A549 treated with AZD2906 at 1 μM for 4 hours (cell line): ENCODE measurements around the gene TNFAIP2. TPM values are rescaled to one million over a fixed set of nuclear protein-coding genes. Genes with fewer than 3 reads are reported as not detected.

Experiments used
- total RNA-seq: library from RNA; stranded (reverse); fragments of 200-300 nt; extraction: Qiagen RNA extraction; gene quantifications from 5 replicates; pipeline ENCODE4 v1.2.3, GENCODE V29; 2022

The TNFAIP2 gene, protein sequence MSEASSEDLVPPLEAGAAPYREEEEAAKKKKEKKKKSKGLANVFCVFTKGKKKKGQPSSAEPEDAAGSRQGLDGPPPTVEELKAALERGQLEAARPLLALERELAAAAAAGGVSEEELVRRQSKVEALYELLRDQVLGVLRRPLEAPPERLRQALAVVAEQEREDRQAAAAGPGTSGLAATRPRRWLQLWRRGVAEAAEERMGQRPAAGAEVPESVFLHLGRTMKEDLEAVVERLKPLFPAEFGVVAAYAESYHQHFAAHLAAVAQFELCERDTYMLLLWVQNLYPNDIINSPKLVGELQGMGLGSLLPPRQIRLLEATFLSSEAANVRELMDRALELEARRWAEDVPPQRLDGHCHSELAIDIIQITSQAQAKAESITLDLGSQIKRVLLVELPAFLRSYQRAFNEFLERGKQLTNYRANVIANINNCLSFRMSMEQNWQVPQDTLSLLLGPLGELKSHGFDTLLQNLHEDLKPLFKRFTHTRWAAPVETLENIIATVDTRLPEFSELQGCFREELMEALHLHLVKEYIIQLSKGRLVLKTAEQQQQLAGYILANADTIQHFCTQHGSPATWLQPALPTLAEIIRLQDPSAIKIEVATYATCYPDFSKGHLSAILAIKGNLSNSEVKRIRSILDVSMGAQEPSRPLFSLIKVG
- 249 to 283 TPM (median 275 TPM) in 5 replicates for total RNA-seq

DNA sequence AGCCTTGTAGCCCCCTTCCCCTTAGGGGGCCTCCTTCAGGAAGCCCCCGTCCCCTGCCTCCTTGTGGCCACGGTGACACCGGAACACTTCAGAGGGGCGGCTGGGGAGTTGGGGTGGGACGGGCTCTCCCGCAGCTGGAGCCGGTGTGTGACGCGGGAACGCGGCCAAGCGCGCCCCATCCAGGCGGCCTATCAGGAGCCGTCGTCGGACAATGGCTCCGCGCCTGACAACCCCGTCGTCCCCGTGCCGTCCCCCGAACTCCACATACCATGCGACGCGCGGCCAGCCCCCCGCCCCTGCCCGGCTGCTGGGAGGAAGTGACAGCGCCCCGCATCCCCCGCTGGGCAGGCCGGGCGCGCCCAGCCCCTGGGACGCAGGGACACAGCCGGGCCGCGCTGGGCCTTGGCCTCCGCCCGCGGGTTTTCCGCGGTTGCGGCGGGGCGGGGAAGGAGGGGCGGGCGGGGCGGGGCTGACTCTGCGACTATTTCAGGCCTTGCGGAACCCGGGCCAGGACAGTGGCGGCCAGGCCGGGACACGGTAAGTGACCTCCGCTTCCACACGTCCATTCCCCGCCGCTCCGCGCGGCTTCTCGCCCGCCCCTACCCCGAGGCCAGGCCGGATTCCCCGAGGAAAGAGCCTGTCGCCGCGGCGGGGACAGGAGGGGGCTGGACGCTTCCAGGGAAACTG is at the start of gene TNFAIP2:
TNFAIP2 (plus strand) TSS at position 515 of the 687 bp plus-strand sequence. CDS start 2,997 bp downstream, outside the sequence.

DNA sequence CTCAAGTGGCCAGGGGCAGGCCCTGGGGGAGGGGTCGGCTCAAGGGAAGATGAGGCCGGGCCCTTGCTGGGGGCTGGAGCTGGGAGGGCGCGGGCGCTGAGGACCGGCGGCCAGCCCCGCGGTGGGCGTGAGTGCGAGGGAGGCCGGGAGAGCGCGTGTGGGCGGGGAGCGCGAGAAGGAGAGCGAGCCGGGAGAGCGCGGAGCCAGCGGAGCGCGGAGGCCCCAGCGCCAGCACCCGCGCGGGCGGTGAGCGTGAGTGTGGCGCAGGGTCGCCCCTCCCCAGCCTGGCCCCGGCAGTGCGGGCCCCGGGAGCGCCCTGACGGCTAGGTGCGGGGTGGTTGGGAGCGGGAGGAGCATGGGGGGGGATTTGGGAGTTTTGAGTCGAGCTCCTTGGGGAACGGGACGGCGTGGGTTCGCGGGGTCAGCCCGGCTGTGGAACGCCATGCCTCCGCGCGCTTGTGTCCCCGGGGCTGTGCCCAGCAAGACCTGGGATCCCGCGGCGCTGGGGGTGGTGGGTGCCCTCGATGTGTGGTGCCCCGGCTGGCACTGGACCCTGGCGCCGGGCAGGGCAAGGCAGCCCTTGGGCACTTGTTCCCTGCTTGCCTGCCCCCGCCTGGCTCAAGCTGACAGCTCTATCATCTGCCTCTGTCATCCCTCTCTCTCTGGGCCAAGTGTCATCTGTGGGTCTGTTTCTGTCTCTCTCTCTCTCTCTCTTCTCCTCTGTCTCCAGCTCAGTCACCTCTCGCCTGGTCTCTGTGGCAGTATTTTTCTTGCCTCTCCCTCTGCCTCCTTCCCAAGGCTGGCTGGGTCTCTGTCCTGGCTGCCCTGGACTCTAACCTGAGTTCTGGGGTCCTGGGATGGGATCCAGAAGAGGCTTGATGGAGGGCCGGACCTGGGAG is 39.0 kb upstream of the TNFAIP2 start, which contains the start of gene LBHD2:
LBHD2 (plus strand) TSS at position 190 of the 899 bp plus-strand sequence. CDS start 1,803 bp downstream, outside the sequence.

GRCh38 chr14:103094406-103095209 is 28.7 kb upstream of the TNFAIP2 start, which contains the start of gene EXOC3L4:
Gene EXOC3L4 (plus strand): TSS chr14:103094725. CDS start chr14:103100220, 5,495 bp downstream.

Other genes starting within 250 kb of the TNFAIP2 start
- 0.14 to 0.48 TPM (median 0.28 TPM) in 5 replicates for gene AMN, start 200.8 kb upstream of the TNFAIP2 start, total RNA-seq
- gene CDC42BPB, start 65.9 kb upstream of the TNFAIP2 start, total RNA-seq = 69.2 to 96.9 TPM (median 81.0 TPM) in 5 replicates
- gene LBHD2, start 39.3 kb upstream of the TNFAIP2 start, total RNA-seq = 0.18 to 0.25 TPM (median 0.22 TPM) in 3 of 5 replicates, not detected in the others
- gene EXOC3L4, start 28.7 kb upstream of the TNFAIP2 start, total RNA-seq = 0.60 to 2.3 TPM (median 1.7 TPM) in 5 replicates
- 194 to 268 TPM (median 233 TPM) in 5 replicates for gene EIF5, start 210.8 kb downstream of the TNFAIP2 start, total RNA-seq